HepG2 (cell line): ENCODE data around the gene INO80B. TPM values are rescaled to one million over a fixed set of nuclear protein-coding genes. Genes with fewer than 3 reads are reported as not detected.

Source experiments
- DRAP1 ChIP-seq: IDR thresholded peaks from 2 replicates; pipeline ENCODE4 v1.6.1; 2016; ENCODE audit warnings: missing genetic modification reagents, missing compliant biosample characterization
- KLF9 ChIP-seq: IDR thresholded peaks from 2 replicates; pipeline ENCODE4 v1.6.1; 2016; ENCODE audit warnings: low read depth
- MAFK ChIP-seq, 2 experiments: IDR thresholded peaks in 1 of 2; conservative IDR thresholded peaks in 1 of 2; 2 replicates each; pipeline ENCODE4 v1.6.1; 2011; ENCODE audit warnings: improper control_type of control experiment in 2 of 2, low read length in 2 of 2
- NFE2L2 ChIP-seq: fragments of 150-350 bp; IDR thresholded peaks from 2 replicates; pipeline ENCODE4 v1.6.1; 2014; ENCODE audit warnings: low read length
- PHF21A ChIP-seq: sonication (generic); formaldehyde crosslinking; IDR thresholded peaks from 2 replicates; pipeline ENCODE4 v1.5.0; 2020; ENCODE audit warnings: mild to moderate bottlenecking, missing genetic modification reagents
- TARDBP ChIP-seq: sonication (generic); formaldehyde crosslinking; IDR thresholded peaks from 2 replicates; pipeline ENCODE4 v1.8.0; 2022; ENCODE audit warnings: mild to moderate bottlenecking, missing genetic modification reagents
- TCF7 ChIP-seq: sonication (generic); IDR thresholded peaks from 2 replicates; pipeline ENCODE4 v1.6.1; 2016; ENCODE audit warnings: antibody characterized with exemption, low read depth
- ZBTB26 ChIP-seq: IDR thresholded peaks from 2 replicates; pipeline ENCODE4 v1.6.1; 2016; ENCODE audit warnings: missing compliant biosample characterization, missing genetic modification reagents, borderline replicate concordance
- ZBTB37 ChIP-seq: sonication (generic); formaldehyde crosslinking; IDR thresholded peaks from 2 replicates; pipeline ENCODE4 v1.4.0; 2020; ENCODE audit warnings: mild to moderate bottlenecking, missing genetic modification reagents
- ZBTB40 ChIP-seq, 2 experiments: fragments of 450-650 bp in 1 of 2; sonication (generic) in 1 of 2; formaldehyde crosslinking in 1 of 2; IDR thresholded peaks; 2 replicates each; pipeline versions ENCODE4 v1.6.1 to v1.8.0; 2016 to 2022; ENCODE audit warnings: antibody characterized with exemption in 1 of 2, mild to moderate bottlenecking in 1 of 2, missing genetic modification reagents in 1 of 2
- ZKSCAN5 ChIP-seq: sonication (generic); formaldehyde crosslinking; IDR thresholded peaks from 2 replicates; pipeline ENCODE4 v1.5.1; 2020; ENCODE audit warnings: mild to moderate bottlenecking, missing genetic modification reagents
- ZNF180 ChIP-seq: sonication (generic); formaldehyde crosslinking; IDR thresholded peaks from 2 replicates; pipeline ENCODE4 v1.4.0; 2020; ENCODE audit warnings: low read depth, missing genetic modification reagents, borderline replicate concordance
- ZNF224 ChIP-seq: sonication (generic); formaldehyde crosslinking; IDR thresholded peaks from 2 replicates; pipeline ENCODE4 v1.5.0; 2020; ENCODE audit warnings: mild to moderate bottlenecking, missing genetic modification reagents
- ZNF253 ChIP-seq: sonication (generic); formaldehyde crosslinking; IDR thresholded peaks from 2 replicates; pipeline ENCODE4 v1.8.0; 2022; ENCODE audit warnings: mild to moderate bottlenecking, missing genetic modification reagents, borderline replicate concordance
- ZNF468 ChIP-seq: sonication (generic); formaldehyde crosslinking; IDR thresholded peaks from 2 replicates; pipeline ENCODE4 v1.8.0; 2022; ENCODE audit warnings: mild to moderate bottlenecking, moderate library complexity, missing genetic modification reagents
- ZNF780A ChIP-seq: sonication (generic); formaldehyde crosslinking; IDR thresholded peaks from 2 replicates; pipeline ENCODE4 v1.8.0; 2022; ENCODE audit warnings: mild to moderate bottlenecking, missing genetic modification reagents, moderate library complexity
- polyA plus RNA-seq, 8 experiments: library from polyadenylated mRNA; depleted of rRNA in 3 of 8; stranded (reverse) in 7 of 8; unstranded in 1 of 8; fragments of >200 nt; fragmentation: Illumina TruSeq in 4 of 8; extraction: Trizol in 4 of 8; gene quantifications; 2 replicates each; pipeline versions ENCODE4 v1.2.1 to v1.2.3, GENCODE V29; 2011 to 2016; ENCODE audit warnings: low read depth in 4 of 8, missing spikeins in 1 of 8, mixed read lengths in 1 of 8; ENCODE audit not compliant: insufficient read depth in 1 of 8
- total RNA-seq, 5 experiments: library from RNA; depleted of rRNA; stranded (reverse); fragments of >200 nt; fragmentation: Illumina TruSeq; extraction: Trizol; gene quantifications; 2 replicates each; pipeline ENCODE4 v1.2.3, GENCODE V29; 2016; ENCODE audit warnings: low read depth in 1 of 5

The INO80B gene
- total and polyA plus RNA-seq, 2 of the 13 experiments (the other 11 are each of a cell fraction or from before 2014, with no cell fraction given): 6.2 to 14.5 TPM

- peak; percentile 94 for TF ChIP-seq TARDBP (CRISPR knock-in tag)
- no peak for TF ChIP-seq ZBTB37 (CRISPR knock-in tag)
- no peak for TF ChIP-seq ZBTB40 (IDR thresholded peaks at IDR 0.05)
- no peak for TF ChIP-seq ZBTB40 (CRISPR knock-in tag; IDR thresholded peaks at IDR 0.05)
- no peak for TF ChIP-seq ZKSCAN5 (CRISPR knock-in tag)
- TF ChIP-seq ZNF180: no peak
- no peak for TF ChIP-seq ZNF253
- TF ChIP-seq ZNF780A (CRISPR knock-in tag): 0 out of 2 replicates have a peak, but pooled peaks have one; percentile 57
- peak; percentile 86; the same call in 1 of the 2 replicates for TF ChIP-seq PHF21A (CRISPR knock-in tag)
- TF ChIP-seq DRAP1: no peak
- peak; percentile 98 for TF ChIP-seq TCF7
- TF ChIP-seq ZNF468 (CRISPR knock-in tag): no peak
- TF ChIP-seq ZBTB26 (CRISPR knock-in tag): no peak
- TF ChIP-seq KLF9 (CRISPR knock-in tag): no peak
- TF ChIP-seq ZNF224 (CRISPR knock-in tag): no peak
- TF ChIP-seq MAFK (conservative IDR thresholded peaks at IDR 0.05 in 1 of 2, IDR thresholded peaks at IDR 0.05 in 1 of 2; ENCODE audit: low read length in 2 of 2): no peak
- no peak for TF ChIP-seq NFE2L2
Observed at GRCh38 chr2:74488643-74489481, 34.0 kb downstream of the INO80B start (continued).
